GM18498 (cell line): ENCODE data around the gene GSTA4.
A peak's percentile ranks its signal among the peaks of the same experiment; 100 is the strongest.
"Not testable (repeated sequence)": the region's sequence is repeated elsewhere in the genome, so short reads cannot be mapped to it uniquely, and the experiment has no call there.

Source experiments
- ATAC-seq: cut with Tn5 transposase; IDR thresholded peaks from one replicate; pipeline ENCODE4 v1.9.1; 2021; ENCODE audit warnings: mild to moderate bottlenecking, moderate library complexity; ENCODE audit not compliant: unreplicated experiment

The GSTA4 gene

DNA sequence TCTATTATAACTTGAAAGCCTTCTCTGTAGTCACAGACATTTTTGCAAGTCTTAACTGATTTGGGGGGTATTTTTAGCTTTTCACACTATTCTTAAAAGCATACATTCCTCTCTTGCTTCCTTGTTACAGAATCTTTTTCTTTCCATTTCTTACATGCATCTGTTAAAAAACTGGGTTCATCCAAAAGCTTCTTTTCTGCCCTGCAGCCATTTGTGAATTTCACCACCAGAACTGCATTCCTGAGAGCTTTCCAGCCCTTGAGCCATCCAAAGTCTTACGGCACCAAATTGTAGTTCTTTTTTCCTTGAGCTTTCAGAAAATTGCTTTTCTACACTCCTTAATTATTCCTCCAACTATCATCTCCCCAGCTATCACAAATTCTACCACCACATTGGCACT lies 19.7 kb upstream of the GSTA4 start:
- no peak for ATAC-seq

DNA sequence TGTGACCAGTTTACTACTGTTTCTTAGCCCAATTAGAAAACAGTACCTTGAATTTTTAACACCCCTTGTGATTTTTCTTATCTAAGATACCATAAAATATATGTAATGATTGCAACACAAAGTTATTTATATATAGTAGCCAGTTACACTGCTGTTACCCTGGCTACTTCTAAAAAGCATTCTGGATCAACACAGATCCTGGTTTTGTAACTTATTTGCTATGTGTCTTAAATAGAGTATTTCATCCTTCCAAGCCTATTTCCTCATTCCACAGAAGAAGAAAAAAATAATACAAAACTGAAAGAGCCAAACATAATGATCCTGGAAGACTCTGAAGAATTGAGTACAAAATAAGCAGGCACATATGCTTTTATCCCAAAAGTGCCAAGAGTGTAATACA lies 19.0 kb upstream of the GSTA4 start:
- no peak for ATAC-seq

DNA sequence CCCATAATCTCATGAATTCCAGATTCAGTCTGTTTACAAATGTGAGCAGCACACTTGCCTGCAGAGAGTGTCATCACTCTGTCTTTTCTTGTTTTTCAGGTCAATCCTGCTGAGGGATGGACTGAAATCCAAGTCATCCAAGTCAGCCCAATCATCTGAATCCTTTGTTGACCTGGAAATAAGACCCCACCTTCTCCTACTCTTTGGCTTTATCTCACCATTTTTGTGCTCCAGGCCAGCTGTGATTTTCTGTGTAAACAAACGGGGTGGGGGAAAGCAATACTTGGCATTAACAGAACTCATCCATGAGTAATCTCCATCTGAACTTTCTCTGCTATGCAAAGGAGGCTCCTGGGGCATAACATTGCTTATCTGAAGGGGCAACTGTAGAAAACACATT lies 16.9 kb upstream of the GSTA4 start:
- no peak for ATAC-seq

- ATAC-seq, result no peak
Measured at GRCh38 chr6:53010504-53010903, 15.4 kb upstream of the GSTA4 start.

DNA sequence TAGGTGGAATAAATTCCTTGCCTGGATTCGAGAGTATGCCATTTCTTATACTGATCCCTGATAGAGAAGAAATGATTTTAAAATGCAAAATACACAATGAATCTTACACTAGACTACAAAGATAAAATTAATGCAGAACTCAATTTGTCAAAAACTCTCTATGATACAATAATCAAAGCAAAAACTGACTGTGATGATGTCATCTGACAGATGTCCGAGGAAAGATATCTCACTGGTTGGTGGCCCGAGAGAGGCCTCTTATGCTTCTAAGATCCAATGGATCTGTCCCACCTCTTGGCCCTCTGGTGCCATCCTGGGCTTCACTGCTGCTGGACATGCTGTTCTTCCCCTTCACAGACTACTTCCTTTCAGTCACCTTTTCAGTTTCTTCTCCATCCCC lies 14.4 kb upstream of the GSTA4 start:
- ATAC-seq, result no peak

DNA sequence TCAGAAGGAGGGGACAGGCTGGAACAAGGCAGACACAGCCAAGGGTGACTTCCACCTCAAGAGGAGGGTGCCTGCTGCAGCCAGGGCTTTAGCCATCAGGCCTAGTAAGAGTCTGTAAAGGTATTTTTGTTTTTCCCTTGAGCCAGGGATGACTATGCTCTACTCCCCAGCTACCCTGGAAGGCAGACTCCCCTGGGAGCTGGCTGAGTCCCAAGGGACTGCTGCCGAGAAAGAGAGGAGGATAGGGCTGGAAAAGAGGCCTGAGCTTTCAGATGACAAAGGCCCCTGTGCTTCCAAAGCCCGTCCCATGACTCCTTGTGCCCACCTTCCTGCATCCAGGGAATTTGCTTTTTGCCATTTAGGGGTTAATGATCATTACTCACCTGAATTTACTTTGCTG lies 14.0 kb upstream of the GSTA4 start:
- no peak for ATAC-seq

GRCh38 chr6:53008192-53008687 lies 13.2 kb upstream of the GSTA4 start:
- not testable (repeated sequence) for ATAC-seq

GRCh38 chr6:53005663-53006250 lies 10.7 kb upstream of the GSTA4 start:
- ATAC-seq, result no peak

- no peak for ATAC-seq
Measured at GRCh38 chr6:52999456-52999855, 4.4 kb upstream of the GSTA4 start.

- ATAC-seq, result no peak
Measured at GRCh38 chr6:52998603-52999002, 3.5 kb upstream of the GSTA4 start.

DNA sequence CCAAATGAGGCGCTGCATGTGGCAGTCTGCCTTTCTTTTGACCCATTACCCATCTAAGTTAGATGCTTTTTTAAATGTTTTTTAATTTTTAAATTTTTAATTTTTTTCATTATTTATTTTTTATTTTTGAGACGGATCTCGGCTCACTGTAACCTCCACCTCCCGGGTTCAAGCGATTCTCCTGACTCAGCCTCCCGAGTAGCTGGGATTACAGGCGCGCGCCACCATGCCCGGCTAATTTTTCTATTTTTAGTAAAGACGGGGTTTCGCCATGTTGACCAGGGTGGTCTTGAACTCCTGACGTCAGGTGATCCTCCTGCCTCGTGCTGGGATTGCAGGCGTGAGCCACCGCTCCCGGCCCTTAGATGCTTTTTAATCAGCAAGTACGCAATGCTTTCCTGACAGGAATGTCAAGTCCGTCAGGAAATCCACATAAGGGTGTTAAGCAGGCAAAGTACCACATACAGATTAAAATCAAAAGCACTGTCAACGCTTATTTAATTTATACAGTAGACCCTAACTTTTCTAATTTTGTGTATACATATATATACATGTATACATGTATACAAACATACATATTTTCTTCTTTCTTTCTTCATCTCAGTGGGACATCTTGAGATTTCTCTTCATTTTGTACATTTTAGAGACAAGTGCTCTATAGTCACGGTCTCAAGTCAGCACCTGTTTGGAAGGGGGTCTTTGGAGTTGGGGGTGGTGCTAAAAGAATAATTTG lies 995 bp upstream of the GSTA4 start:
- ATAC-seq, result peak; percentile 1

GRCh38 chr6:52994839-52995088 lies 320 bp downstream of the GSTA4 start:
- peak; percentile 22 for ATAC-seq

GRCh38 chr6:52994031-52994838 lies 849 bp downstream of the GSTA4 start:
- no peak for ATAC-seq

- ATAC-seq, result no peak
Measured at GRCh38 chr6:52992980-52993920, 1.8 kb downstream of the GSTA4 start.

DNA sequence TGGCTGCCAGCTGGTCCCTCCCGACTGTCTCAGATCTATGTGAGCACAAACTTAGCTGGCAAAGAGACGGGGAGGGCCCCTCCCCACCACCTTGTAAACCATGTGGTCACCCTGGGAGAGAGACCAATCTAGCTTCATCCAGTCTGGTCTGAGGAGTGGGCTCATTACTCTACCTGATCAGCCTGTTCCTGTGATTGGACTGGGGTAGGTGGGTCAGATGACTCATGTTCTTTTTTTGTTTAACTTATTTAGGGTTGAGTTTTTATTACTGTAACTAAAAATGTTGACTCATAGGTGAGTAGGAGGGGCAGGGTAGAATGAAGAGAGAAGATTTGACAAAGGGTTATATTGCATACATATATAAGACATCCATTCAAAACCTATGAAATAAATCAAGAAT lies 4.7 kb downstream of the GSTA4 start:
- ATAC-seq, result no peak

DNA sequence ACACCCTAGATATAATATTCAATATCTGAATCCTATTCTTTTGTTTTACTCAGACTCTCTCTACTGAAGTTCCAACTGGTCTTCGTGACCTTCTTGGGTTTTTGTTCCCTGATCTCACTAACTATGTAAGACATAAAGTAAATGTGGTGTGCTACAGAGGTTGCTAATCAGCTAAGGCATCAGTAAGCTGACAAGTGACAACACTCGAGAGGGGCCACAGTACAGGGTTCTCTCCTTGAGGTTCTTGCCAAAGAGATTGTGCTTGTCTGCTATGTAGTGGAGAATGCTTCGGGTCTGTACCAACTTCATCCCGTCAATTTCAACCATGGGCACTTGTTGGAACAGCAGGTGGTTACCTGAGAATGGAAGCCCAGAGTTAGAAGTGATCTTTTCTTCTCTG lies 9.9 kb downstream of the GSTA4 start:
- ATAC-seq, result no peak

GRCh38 chr6:52984247-52984646 lies 10.8 kb downstream of the GSTA4 start:
- peak; percentile 82 for ATAC-seq

- no peak for ATAC-seq
Measured at GRCh38 chr6:52983159-52983848, 11.8 kb downstream of the GSTA4 start.

DNA sequence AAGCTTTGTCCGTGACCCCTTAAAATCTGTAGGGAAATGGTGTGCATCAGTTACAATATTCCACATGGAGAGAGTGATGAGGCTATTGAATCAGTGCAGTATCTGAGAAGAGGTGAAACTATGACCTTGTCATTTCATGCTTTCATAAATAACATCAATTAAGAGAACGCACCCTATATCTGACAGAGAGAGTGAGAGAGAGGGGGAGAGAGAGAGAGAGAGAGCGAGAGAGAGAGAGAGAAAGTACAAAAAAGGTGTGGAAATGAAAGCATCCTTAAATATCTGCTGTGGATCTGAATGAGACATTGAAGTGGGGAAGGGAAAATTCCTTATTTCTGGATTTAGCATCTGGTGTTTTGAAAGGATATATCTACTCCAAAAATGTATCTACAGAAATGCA lies 12.4 kb downstream of the GSTA4 start:
- ATAC-seq, result no peak

- no peak for ATAC-seq
Measured at GRCh38 chr6:52981222-52981900, 13.7 kb downstream of the GSTA4 start.
